ENCODE results near the gene SERPINA7.
"Not testable (repeated sequence)": the region's sequence is repeated elsewhere in the genome, so short reads cannot be mapped to it uniquely, and the experiment has no call there.

Gene SERPINA7, protein sequence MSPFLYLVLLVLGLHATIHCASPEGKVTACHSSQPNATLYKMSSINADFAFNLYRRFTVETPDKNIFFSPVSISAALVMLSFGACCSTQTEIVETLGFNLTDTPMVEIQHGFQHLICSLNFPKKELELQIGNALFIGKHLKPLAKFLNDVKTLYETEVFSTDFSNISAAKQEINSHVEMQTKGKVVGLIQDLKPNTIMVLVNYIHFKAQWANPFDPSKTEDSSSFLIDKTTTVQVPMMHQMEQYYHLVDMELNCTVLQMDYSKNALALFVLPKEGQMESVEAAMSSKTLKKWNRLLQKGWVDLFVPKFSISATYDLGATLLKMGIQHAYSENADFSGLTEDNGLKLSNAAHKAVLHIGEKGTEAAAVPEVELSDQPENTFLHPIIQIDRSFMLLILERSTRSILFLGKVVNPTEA

DNA sequence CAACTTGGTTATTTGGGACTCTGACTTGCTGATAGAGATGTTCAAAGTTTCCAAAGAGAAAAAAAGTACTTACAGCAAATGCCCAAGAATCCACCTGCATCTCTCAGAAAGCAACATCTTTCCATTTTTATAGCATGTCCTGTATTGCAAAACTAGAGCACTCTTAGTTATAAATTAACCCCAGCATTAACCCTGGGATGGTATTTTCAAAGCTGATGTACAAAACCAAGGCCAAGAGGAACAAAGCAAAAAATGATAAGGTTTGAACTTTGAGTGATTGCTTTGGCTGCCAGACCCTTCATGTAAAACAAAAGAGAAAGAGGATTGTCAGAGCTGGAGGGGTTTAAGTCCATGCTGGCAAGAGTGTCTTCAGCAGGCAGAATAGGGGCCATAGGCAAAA lies at the start of gene SERPINA7:
Gene SERPINA7 (minus strand): TSS at position 103 of the 400 bp plus-strand sequence. CDS start 1,669 bp downstream, outside the sequence.
- no peak for DNase-seq (ENCODE audit: low read depth in 2 of 2)

DNA sequence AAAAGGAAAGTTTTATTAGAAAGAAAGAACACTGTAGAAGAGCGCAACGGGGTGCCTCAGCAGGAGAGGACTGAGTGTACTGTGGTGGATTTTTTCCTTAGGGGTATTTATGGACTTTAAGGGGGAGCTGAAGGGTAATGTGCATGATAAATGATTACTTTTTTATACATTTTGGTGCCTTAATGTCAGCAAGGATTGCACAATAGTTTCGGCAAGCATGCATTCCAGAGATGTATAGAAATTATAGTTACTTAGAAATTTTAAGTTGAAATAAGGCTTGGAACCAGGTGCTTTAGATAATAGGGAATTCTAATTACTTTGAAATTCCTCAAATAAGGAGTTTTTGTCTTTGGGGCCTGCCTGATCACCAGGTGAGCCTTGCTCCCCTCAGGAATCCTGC lies 30.5 kb upstream of the SERPINA7 start:
- DNase-seq (ENCODE audit: low read depth in 2 of 2), result no peak

DNA sequence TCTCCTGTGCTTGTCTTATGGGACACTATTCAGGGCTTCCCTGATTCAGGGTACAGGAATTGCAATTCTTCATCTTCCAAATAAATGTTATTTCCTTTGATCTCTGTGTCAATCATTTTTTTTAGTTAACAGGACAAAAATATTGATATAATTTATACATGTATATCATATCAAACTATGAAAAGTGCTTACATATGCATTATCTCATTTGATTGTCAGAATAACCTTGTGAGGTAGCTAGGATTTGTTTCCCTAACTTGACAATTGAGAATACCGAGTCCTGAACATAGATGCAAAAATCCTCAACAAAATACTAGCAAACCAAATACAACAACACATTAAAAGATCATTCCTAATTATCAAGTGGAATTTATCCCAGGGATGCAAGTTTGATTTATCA lies 11.5 kb upstream of the SERPINA7 start:
- DNase-seq (ENCODE audit: low read depth in 2 of 2), result no peak

DNA sequence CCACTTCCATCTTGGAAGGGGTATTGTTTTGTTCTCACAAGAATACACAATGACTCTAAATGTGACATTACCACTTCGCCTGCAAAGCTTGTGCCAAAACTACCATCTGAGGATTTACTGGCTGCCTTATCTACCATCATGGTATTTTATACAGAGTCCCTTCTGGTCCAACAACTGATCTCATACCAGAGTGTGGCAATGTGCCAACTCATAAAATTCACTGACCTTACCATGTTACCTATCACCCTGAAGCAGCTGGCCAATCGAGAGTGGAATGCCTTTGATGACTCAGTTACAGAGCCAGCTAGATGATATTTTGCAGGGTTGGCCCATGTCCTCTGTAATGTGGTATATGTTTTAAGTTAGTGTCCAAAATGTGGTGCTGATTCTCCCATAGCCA lies 3.8 kb upstream of the SERPINA7 start:
- DNase-seq (ENCODE audit: low read depth in 2 of 2), result no peak

DNA sequence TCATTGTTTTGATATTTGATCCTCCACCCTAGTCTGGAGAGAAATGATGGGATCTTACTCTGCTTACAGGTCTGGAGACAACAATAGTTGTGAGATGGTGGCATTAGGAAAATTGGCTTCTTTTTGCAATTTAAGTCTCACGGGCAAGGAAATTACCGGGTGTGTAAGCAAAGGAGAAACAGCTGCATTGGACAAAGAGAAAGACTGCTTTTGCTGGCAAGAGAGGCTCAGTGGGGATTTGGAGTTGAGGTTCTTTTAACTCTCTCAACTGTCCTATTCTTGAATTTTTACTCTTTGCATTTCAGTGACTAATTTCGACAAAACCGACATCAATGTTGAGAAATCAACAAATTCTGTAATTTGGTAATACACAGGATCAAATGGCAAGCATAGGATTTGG lies 2.3 kb upstream of the SERPINA7 start:
- DNase-seq (ENCODE audit: low read depth in 2 of 2), result no peak

DNA sequence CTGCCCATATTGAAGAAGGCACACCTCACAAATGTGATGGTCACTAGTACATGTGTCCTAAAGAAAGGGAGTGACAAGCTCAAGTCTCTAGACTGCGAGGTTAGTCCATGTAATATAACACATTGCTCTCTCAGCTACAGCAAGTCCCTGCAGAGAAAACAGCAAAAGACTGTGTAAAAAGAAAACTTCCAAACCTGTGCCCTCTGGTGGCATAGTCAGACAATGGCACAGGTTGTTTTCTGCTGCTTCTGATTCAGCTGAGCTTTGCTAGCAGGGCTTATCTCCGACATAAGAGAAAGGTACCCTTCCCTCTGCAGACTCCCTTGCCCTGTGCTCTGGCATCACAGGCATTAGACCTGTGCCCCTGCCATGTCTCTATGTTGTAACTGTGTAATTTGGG lies 1.4 kb upstream of the SERPINA7 start:
- DNase-seq (ENCODE audit: low read depth in 2 of 2), result no peak

DNA sequence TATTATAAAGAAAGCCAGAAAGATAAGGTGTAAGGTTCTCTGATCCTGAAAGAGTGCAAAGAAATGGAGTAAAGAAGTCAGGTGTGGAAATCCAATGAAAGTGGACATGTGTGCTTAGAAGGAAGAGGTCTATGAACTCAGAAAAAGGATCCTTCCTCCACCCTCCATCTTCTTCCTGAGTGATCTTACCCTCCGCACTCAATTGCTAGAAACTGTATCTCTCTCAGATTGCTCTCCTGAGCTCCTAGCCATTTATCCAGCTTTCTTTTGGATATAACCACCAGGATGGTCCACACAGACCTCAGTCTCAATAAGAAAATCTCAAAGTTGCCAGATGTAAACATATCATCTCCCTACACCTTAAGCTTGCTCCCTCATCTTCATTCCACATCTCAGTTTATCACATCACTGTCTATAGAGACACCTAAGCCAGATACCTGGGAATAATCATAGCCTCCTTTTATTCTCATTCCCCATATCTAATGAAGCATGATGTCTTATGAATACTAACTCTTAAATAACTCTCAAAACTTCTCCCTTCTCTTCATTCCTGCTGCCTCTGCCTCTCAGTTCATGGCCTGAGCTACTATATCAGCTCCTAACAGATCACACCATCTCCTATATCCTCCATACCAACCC lies 573 bp downstream of the SERPINA7 start:
- DNase-seq (ENCODE audit: low read depth in 2 of 2), result no peak

DNA sequence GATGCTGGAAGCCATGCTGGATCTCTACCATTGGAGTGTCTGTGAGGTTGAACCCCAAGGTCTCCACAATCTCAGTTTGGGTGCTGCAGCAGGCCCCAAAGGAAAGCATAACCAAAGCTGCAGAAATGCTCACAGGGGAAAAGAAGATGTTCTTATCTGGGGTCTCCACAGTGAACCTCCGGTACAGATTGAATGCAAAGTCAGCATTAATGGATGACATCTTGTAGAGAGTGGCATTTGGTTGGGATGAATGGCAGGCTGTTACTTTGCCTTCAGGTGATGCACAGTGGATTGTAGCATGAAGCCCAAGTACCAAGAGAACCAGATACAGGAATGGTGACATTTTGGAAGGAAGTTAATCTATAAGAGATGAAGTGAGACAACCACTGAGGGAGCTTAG lies 1.8 kb downstream of the SERPINA7 start:
- DNase-seq (ENCODE audit: low read depth in 2 of 2), result no peak

DNA sequence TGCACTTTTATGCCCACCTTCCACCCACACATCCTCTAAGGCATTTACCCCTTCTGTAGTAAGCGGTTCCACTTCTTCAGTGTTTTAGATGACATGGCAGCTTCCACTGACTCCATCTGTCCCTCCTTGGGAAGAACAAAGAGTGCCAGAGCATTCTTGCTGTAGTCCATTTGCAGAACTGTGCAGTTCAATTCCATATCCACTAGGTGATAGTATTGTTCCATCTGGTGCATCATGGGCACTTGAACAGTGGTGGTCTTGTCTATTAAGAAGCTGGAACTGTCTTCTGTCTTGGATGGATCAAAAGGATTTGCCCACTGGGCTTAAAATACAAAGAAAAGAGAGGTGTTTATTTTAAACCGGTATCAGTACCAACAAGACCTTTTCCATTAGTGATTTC lies 3.5 kb downstream of the SERPINA7 start:
- no peak for DNase-seq (ENCODE audit: low read depth in 2 of 2)

DNA sequence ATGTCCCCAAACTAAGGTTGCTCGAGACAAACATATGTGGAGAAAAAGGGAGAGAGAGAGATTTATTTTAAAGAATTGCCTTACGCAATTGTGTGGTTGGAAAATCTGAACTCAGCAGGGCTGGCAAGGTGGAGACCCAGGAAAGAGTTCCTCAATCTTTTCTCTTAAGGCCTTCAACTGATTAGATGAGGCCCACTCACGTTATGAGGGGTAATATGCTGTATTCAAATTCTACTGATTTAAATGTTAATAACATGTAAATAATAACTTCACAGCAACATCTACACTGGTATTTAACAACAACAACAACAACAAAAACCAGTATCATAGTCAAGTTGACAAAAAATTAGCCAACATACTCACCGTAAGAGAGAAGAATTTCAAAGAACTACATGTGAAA lies 14.6 kb downstream of the SERPINA7 start:
- DNase-seq (ENCODE audit: low read depth in 2 of 2), result no peak

DNA sequence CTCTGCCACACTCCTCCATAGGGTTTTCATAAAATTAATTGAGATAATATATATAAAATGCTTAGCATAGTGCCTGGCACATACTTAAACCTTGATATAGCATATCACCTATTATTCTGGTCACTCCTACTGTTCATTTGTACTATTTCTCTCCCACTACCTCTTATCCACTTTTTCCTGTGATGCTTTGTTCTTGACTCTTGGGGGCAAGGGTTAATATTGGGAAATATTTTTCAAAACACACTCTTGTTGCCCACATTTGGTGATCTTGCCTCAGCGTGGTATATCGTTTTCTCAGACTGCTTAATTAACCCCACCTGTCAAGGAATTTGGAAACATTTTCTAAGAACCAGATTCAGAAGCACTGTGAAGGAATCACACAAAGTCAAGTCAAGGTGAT lies 16.3 kb downstream of the SERPINA7 start:
- DNase-seq (ENCODE audit: low read depth in 2 of 2), result no peak

DNA sequence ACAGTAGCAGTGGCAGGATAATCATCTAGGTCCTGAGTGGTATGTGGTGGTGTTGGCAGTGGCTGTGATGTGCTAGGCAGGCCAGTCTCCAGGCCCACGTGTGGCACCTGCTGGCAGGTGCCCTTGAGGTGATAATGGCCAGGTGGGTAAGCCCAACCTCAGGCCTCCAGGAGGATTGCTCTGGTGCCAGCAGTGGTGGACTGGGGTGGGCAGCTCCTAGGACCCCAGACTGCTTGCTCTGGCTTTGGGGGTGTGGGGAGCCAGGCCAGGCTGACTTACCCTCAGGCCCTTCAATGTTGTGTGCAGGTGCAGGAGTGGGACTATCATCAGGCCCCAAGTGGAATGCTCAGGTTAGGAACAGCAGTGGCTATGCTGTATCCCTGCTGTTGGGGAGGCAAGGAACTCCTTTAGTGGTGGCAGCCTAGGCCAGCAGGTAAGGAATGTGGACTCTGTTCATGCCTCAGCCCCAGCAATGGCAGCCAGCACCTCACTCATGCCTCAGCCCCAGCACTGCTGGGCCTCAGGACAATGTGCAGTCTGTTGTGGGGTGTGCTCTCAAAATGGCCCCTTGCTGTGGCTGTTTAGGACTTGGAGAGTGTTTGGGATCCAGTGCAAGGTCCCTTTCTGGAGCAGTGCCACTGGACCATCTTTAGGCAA lies 24.3 kb downstream of the SERPINA7 start:
- no peak for DNase-seq (ENCODE audit: low read depth in 2 of 2)

DNA sequence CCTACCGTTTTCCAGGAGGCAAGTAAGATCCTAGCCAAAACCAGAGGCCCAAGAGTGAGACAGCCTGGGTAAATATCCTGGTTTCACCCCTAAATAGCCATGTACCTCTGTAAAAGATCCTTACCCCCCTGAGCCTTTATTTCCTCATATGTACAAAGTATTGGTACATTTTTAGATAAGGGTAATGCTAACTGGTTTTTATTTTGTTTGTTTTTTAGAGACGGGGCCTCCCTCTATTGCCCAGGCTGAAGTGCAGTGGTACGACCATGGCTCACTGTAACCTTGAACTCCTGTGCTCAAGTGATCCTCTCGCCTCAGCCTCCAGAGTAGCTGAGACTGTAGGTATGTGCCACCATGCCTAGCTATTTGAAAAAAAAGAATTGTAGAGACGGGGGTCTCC lies 29.4 kb downstream of the SERPINA7 start:
- no peak for DNase-seq (ENCODE audit: low read depth in 2 of 2)

DNA sequence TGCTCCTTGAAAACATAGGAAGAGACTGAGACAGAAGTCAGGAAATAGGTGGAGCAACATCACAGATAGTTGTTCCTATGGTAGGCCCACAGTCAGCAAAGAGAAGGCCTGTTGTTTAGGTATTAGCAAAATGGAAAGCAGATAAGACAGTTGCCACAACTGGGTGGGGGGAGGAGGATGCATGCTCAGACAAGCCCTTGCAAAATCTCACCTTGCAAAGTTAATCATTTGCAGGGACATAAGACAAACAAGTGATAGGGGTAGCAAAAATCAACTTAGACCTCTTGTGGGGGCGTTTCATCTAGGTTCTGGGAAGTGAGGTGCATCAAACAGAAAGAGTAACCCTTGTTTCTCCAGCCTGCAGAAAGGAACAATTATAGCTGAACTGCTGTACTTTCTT lies 30.7 kb downstream of the SERPINA7 start:
- no peak for DNase-seq (ENCODE audit: low read depth in 2 of 2)

DNA sequence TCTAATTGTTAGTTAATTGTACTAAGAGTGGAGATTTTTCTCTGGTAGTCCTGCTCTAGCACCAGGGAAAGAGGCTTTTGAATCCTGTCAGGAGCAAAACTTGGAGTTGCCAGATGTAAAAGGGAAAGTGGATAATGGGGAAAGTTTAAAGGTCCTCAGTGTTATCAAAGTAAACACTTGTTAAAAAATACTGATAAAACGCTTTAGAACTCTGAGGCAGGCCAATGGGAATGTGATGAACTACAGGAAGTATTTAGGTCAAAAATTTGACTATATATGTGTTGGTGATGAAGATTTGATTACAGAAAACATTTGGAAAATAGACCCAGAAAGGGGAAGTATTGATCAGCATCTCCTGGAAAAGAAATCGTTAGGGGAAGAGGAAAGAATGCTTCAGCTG lies 32.8 kb downstream of the SERPINA7 start:
- DNase-seq (ENCODE audit: low read depth in 2 of 2), result no peak

DNA sequence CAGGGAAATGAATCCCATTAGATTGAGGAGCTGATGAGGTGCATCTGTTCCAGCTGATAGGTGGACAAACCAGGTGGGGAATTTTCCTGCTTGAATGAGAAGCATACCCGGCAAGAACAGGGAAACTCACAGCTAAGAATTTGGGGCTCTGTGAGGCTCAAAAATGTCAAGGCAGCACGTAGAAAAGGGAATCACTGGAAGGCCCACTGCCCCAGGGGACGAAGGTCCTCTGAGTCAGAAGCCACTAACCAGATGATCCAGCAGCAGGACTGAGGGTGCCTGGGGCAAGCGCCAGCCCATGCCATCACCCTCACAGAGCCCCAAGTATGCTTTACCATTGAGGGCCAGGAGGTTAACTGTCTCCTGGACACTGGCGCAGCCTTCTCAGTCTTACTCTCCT lies 37.9 kb downstream of the SERPINA7 start:
- not testable (repeated sequence) for DNase-seq (ENCODE audit: low read depth in 2 of 2)

DNA sequence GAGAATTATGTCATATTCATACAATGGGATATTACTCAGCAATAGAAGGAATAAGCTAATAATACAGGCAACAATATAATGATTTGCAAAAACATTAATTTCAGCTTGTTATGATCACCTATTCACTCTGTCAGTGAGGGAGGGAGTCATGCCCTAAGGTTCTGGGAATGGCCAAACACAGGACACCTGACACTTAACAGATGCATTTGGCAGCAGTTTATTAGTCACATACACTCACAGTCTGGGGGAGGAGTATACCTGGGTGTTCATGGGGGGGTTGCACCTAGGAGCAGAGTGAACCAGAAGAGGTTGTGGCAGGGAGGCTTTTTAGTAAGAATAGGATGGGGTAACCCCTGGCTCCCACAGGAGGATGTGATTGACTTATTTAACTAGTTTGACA lies 38.3 kb downstream of the SERPINA7 start:
- no peak for DNase-seq (ENCODE audit: low read depth in 2 of 2)

DNA sequence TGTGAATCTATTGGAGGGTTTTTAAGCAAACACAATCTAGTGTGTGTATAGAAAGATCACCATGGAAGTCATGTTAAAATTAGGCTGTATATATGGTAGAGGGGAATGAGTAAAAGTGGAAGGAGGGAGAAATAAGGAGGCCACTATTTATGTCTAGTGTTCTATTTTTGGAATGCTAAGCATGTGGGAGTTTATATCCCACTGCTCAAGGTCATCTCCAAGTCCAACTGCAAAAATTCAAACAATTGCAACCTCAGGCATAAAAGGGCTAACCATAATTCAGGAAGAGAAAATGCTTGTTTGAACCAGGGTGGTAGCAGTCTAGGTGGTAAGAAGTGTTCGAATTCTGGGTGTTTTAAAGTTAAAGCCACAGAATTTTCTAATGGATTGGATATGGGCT lies 39.2 kb downstream of the SERPINA7 start:
- no peak for DNase-seq (ENCODE audit: low read depth in 2 of 2)

DNA sequence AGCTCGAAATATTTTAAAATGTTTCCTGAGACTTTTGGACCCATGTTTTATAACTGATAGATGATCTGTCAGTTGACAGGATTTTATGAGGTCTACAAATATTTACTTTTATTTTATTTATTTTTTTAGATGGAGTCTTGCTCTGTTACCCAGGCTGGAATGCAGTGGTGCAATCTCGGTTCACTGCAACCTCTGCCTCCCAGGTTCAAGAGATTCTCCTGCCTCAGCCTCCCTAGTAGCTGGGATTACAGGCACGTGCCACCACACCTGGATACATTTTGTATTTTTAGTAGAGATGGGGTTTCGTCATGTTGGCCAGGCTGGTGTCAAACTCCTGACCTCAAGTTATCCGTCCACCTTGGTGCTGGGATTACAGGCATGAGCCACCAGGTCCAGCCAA lies 50.0 kb downstream of the SERPINA7 start:
- not testable (repeated sequence) for DNase-seq (ENCODE audit: low read depth in 2 of 2)

Data from stimulated activated CD8-positive, alpha-beta memory T cell treated with anti-CD3 and anti-CD28 coated beads, Interleukin-7, amount 100 ng/mL, for 4 hours (primary cell).